GM19023 (cell line): ENCODE measurements around the gene NDUFS6.
A peak's percentile ranks its signal among the peaks of the same experiment; 100 is the strongest.
"Not testable (repeated sequence)": the region's sequence is repeated elsewhere in the genome, so short reads cannot be mapped to it uniquely, and the experiment has no call there.

ENCODE experiments used
- ATAC-seq: cut with Tn5 transposase; IDR thresholded peaks from one replicate; pipeline ENCODE4 v1.9.1; 2021; ENCODE audit warnings: mild to moderate bottlenecking, moderate library complexity; ENCODE audit not compliant: unreplicated experiment

NDUFS6 gene

GRCh38 chr5:1796371-1797102 is 4.7 kb upstream of the NDUFS6 start:
- ATAC-seq: no peak

GRCh38 chr5:1797103-1797800 is 4.0 kb upstream of the NDUFS6 start:
- ATAC-seq: no peak

GRCh38 chr5:1797855-1798254 is 3.4 kb upstream of the NDUFS6 start:
- ATAC-seq: no peak

- not testable (repeated sequence) for ATAC-seq
Observed at GRCh38 chr5:1798589-1798988, 2.6 kb upstream of the NDUFS6 start.

GRCh38 chr5:1799110-1799601 is 2.1 kb upstream of the NDUFS6 start:
- ATAC-seq: peak; percentile 34

GRCh38 chr5:1799602-1800471 is 1.4 kb upstream of the NDUFS6 start, which contains the start of gene MRPL36:
MRPL36 (minus strand) TSS chr5:1799837; CDS start chr5:1798935, 902 bp downstream.
- peak; percentile 56 for ATAC-seq

- peak; percentile 35 for ATAC-seq
Observed at GRCh38 chr5:1800472-1801221, 560 bp upstream of the NDUFS6 start.

GRCh38 chr5:1801967-1802295 is 724 bp downstream of the NDUFS6 start:
- ATAC-seq: no peak

GRCh38 chr5:1803192-1803591 is 2.0 kb downstream of the NDUFS6 start:
- ATAC-seq: no peak

- ATAC-seq: no peak
Observed at GRCh38 chr5:1804001-1804690, 2.9 kb downstream of the NDUFS6 start.

- ATAC-seq: no peak
Observed at GRCh38 chr5:1805326-1805725, 4.1 kb downstream of the NDUFS6 start.

GRCh38 chr5:1805736-1806135 is 4.5 kb downstream of the NDUFS6 start:
- no peak for ATAC-seq

GRCh38 chr5:1806199-1806598 is 5.0 kb downstream of the NDUFS6 start:
- no peak for ATAC-seq

GRCh38 chr5:1806974-1807373 is 5.8 kb downstream of the NDUFS6 start:
- no peak for ATAC-seq

GRCh38 chr5:1807451-1808185 is 6.4 kb downstream of the NDUFS6 start:
- no peak for ATAC-seq

GRCh38 chr5:1808439-1808838 is 7.2 kb downstream of the NDUFS6 start:
- ATAC-seq: no peak

- no peak for ATAC-seq
Observed at GRCh38 chr5:1809416-1810035, 8.3 kb downstream of the NDUFS6 start.

GRCh38 chr5:1810581-1811101 is 9.4 kb downstream of the NDUFS6 start:
- no peak for ATAC-seq
